Endothelial cell of umbilical vein (primary cell): Measurements from ENCODE around the gene PDK4. TPM values are rescaled to one million over a fixed set of nuclear protein-coding genes. Genes with fewer than 3 reads are reported as not detected.

Experiments
- BruUV-seq: library from RNA; stranded (reverse); fragments of 400-500 nt; replicated peaks from 2 replicates; lab custom pipeline; 2021; lab: Mats Ljungman, UMichigan
- CTCF ChIA-PET: fragments of 300-600, 350-600 bp; sonication (Branson Sonifier 250); formaldehyde crosslinking; loops from one replicate; lab custom pipeline; 2021; ENCODE audit warnings: antibody characterized with exemption, inconsistent platforms; lab: Charles Lee
- POLR2A ChIA-PET: fragments of 300-600, 350-600 bp; sonication (Branson Sonifier 250); formaldehyde crosslinking; loops from one replicate; lab custom pipeline; 2021; ENCODE audit warnings: antibody characterized with exemption, inconsistent platforms; lab: Charles Lee
- DNase-seq: peaks from one replicate; pipeline ENCODE4 v3.0.0-alpha.2; 2011; ENCODE audit warnings: low read depth, low spot score
- FAIRE-seq: peaks from 2 replicates; lab custom pipeline; 2011; peaks lifted over from hg19 to GRCh38; lab: Jason Lieb, UNC
- H2AFZ ChIP-seq: 2 replicates; pipeline ENCODE4 v1.6.0; 2012; ENCODE audit warnings: low read depth, low read length, control low read depth, inconsistent platforms
- H3K27ac ChIP-seq: 2 replicates; pipeline ENCODE4 v1.5.1; 2011; ENCODE audit warnings: low read depth, mild to moderate bottlenecking, control low read depth, low read length, moderate library complexity; ENCODE audit not compliant: insufficient read depth
- H3K27me3 ChIP-seq, 2 experiments: 2 replicates each; pipeline versions ENCODE4 v1.6.0 to v1.6.1; 2011; ENCODE audit warnings: low read length in 2 of 2, mixed read lengths in 1 of 2; ENCODE audit not compliant: control insufficient read depth in 2 of 2, insufficient read depth in 2 of 2
- H3K36me3 ChIP-seq, 2 experiments: 2 replicates in 1 of 2; 3 replicates in 1 of 2; pipeline ENCODE4 v1.5.1; 2011; ENCODE audit warnings: low read length in 2 of 2, mild to moderate bottlenecking in 1 of 2, moderate library complexity in 1 of 2; ENCODE audit not compliant: control insufficient read depth in 2 of 2, insufficient read depth in 2 of 2; ENCODE audit errors: extremely low read depth in 1 of 2
- H3K4me1 ChIP-seq: 3 replicates; pipeline ENCODE4 v1.5.1; 2011; ENCODE audit warnings: mild to moderate bottlenecking, low read length; ENCODE audit not compliant: control insufficient read depth, insufficient read depth; ENCODE audit errors: extremely low read depth
- H3K4me2 ChIP-seq: 2 replicates; pipeline ENCODE4 v1.6.1; 2011; ENCODE audit warnings: low read length, control low read depth, mixed read lengths; ENCODE audit not compliant: insufficient read depth
- H3K4me3 ChIP-seq, 3 experiments: fragments of 200-600 bp in 1 of 3; sonication (generic), shearing (Covaris generic) in 1 of 3; replicated peaks in 1 of 3; 2 replicates each; pipeline ENCODE4 v1.5.1; 2011 to 2016; ENCODE audit warnings: control low read depth in 3 of 3, low read length in 3 of 3, mild to moderate bottlenecking in 2 of 3, inconsistent platforms in 1 of 3, low read depth in 1 of 3, moderate library complexity in 1 of 3; ENCODE audit not compliant: insufficient read depth in 1 of 3
- H3K79me2 ChIP-seq: 2 replicates; pipeline ENCODE4 v1.6.0; 2012; ENCODE audit warnings: low read length, inconsistent platforms; ENCODE audit not compliant: control insufficient read depth, insufficient read depth
- H3K9ac ChIP-seq: replicated peaks from 2 replicates; pipeline ENCODE3; 2011; ENCODE audit warnings: low read length, control low read depth; ENCODE audit not compliant: insufficient read depth; ENCODE audit errors: extremely low read depth
- H3K9me1 ChIP-seq: replicated peaks from 3 replicates; pipeline ENCODE4 v1.6.0; 2011; ENCODE audit warnings: mild to moderate bottlenecking, low read length; ENCODE audit not compliant: control insufficient read depth, insufficient read depth; ENCODE audit errors: extremely low read depth
- H3K9me3 ChIP-seq: replicated peaks from 2 replicates; pipeline ENCODE4 v1.5.1; 2012; ENCODE audit warnings: low read length, inconsistent platforms; ENCODE audit not compliant: control insufficient read depth, insufficient read depth
- H4K20me1 ChIP-seq: replicated peaks from 2 replicates; pipeline ENCODE3; 2011; ENCODE audit warnings: mild to moderate bottlenecking, low read length; ENCODE audit not compliant: control insufficient read depth, insufficient read depth; ENCODE audit errors: extremely low read depth
- CTCF ChIP-seq, 2 donors: IDR thresholded peaks; 1 replicate in 1 of 2; 2 replicates in 1 of 2; pipeline ENCODE4 v1.5.1; 2011; ENCODE audit warnings: low read length in 2 of 2, mild to moderate bottlenecking in 2 of 2, moderate library complexity in 2 of 2, control low read depth in 1 of 2, inconsistent platforms in 1 of 2, low read depth in 1 of 2; ENCODE audit not compliant: insufficient read depth in 1 of 2; ENCODE audit errors: extremely low read depth in 1 of 2
- EZH2 ChIP-seq: IDR thresholded peaks from 2 replicates; pipeline ENCODE4 v1.6.1; 2012; ENCODE audit warnings: borderline replicate concordance, low read depth, mild to moderate bottlenecking, moderate library complexity, low read length, inconsistent platforms; ENCODE audit not compliant: severe bottlenecking
- FOS ChIP-seq: IDR thresholded peaks from 2 replicates; pipeline ENCODE4 v1.6.1; 2011; ENCODE audit warnings: mild to moderate bottlenecking, low read length, moderate library complexity, borderline replicate concordance; ENCODE audit not compliant: insufficient read depth
- GATA2 ChIP-seq: IDR thresholded peaks from 2 replicates; pipeline ENCODE4 v1.7.0; 2011; ENCODE audit warnings: low read depth, mild to moderate bottlenecking, moderate library complexity, mixed read lengths, low read length; ENCODE audit not compliant: insufficient read length, insufficient read depth
- JUN ChIP-seq: IDR thresholded peaks from 2 replicates; pipeline ENCODE4 v1.6.1; 2011; ENCODE audit warnings: borderline replicate concordance, low read depth; ENCODE audit not compliant: insufficient read length, insufficient read depth
- MAX ChIP-seq: IDR thresholded peaks from 2 replicates; pipeline ENCODE4 v1.6.1; 2011; ENCODE audit not compliant: insufficient read depth, insufficient read length
- MYC ChIP-seq: IDR thresholded peaks from one replicate; pipeline ENCODE4 v1.6.1; 2011; ENCODE audit warnings: mild to moderate bottlenecking, low read depth, low read length
- POLR2A ChIP-seq: IDR thresholded peaks from 2 replicates; pipeline ENCODE4 v1.6.1; 2012; ENCODE audit warnings: low read depth, mild to moderate bottlenecking, control low read depth, low read length
- POLR2AphosphoS5 ChIP-seq: IDR thresholded peaks from 2 replicates; pipeline ENCODE4 v1.6.1; 2012; ENCODE audit warnings: low read depth, mild to moderate bottlenecking, control low read depth, low read length, moderate library complexity; ENCODE audit not compliant: insufficient read depth
- dilution Hi-C: fragments of 300-500 bp; cut with MboI; formaldehyde crosslinking; loops from one replicate; pipeline ENCODE4 v1.15.0; 2019; ENCODE audit warnings: low sequenced_read_pairs; ENCODE audit not compliant: extremely low pct_ligation_motif_present
- intact Hi-C: fragments of 100-400 bp; cut with micrococcal nuclease; formaldehyde crosslinking; loops from one replicate; pipeline ENCODE4 v1.10.0; 2022
- polyA plus RNA-seq, 4 experiments: library from polyadenylated mRNA; depleted of rRNA in 3 of 4; stranded (reverse) in 3 of 4; unstranded in 1 of 4; fragments of >200 nt; gene quantifications; 2 replicates each; pipeline versions ENCODE4 v1.2.1 to v1.2.3, GENCODE V29; 2011 to 2012; ENCODE audit warnings: missing spikeins in 1 of 4
- total RNA-seq: library from RNA; stranded (reverse); gene quantifications from 2 replicates; pipeline ENCODE4 v1.2.3, GENCODE V29; 2021

Gene PDK4
- total and polyA plus RNA-seq, 2 donors (not counting 3 experiments of a cell fraction or from before 2014, with no cell fraction given): 0.75 to 2.5 TPM

DNA sequence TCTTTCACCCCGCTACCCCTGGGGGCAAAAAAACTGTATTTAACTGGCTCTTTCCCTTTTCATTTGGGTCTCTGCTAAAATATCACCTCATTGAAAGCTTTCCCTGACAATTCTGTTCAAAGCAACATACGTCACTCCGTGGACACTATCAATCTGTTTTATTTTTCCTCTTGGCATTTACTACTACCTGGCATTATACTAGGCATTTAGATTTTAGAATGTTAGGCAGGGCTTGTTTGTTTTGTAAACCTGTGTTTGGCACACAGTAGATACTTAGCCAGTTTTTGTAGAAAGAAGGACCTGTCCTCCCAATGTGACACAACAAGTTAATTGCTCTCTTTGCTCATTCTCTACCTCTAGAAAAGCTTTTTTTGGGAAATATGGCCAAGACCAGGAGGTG, 26.5 kb upstream of the PDK4 start:
- no peak overlapping the region for H2AFZ ChIP-seq
- H3K27ac ChIP-seq: no peak overlapping the region
- H3K27me3 ChIP-seq: peaks cover 3 to 5% of the 10 kb centered on the region in 2 experiments
- POLR2A ChIA-PET: no interaction called here
- dilution Hi-C loops: no loop called here
- CTCF ChIA-PET: interaction anchor here (0.8 to 2.3 kb wide), 4 partner anchors 10 to 111 kb away, joined by 3 to 5 read pairs (median 4); no protein-coding TSS in a partner anchor
- H3K4me1 ChIP-seq: no peaks in the 10 kb centered on the region
- DNase-seq: no peak
- intact Hi-C loops: no loop called here
- no peaks in the 10 kb centered on the region for H3K9me3 ChIP-seq
- H3K4me2 ChIP-seq: no peak overlapping the region
- FAIRE-seq: no peak
- TF ChIP-seq EZH2 (no peak), MYC (no peak), POLR2A (no peak), MAX (no peak), CTCF (IDR thresholded peaks at IDR 0.05; ENCODE audit: extremely low read depth in 1 of 2, insufficient read depth in 1 of 2, low read depth in 1 of 2, low read length in 2 of 2) (no peak), JUN (no peak), FOS (no peak), GATA2 (no peak), POLR2AphosphoS5 (no peak)
- no TSS peak for BruUV-seq
- no peak overlapping the region for H3K9ac ChIP-seq
- no peaks in the 10 kb centered on the region for H3K36me3 ChIP-seq
- no peaks in the 10 kb centered on the region for H4K20me1 ChIP-seq
- no peaks in the 10 kb centered on the region for H3K9me1 ChIP-seq
- H3K79me2 ChIP-seq: no peaks in the 10 kb centered on the region
- no peak overlapping the region for H3K4me3 ChIP-seq
